Type B pancreatic cell (in vitro differentiated cells): ENCODE data around the gene TMEM169. TPM values are rescaled to one million over a fixed set of nuclear protein-coding genes. Genes with fewer than 3 reads are reported as not detected.
A peak's percentile ranks its signal among the peaks of the same experiment; 100 is the strongest.

Experiments used
- DNase-seq: peaks from one replicate; pipeline ENCODE4 v3.0.0; 2021; ENCODE audit warnings: mixed read lengths; ENCODE audit not compliant: unreplicated experiment; ENCODE audit errors: extremely low spot score
- H3K27ac Mint-ChIP-seq: 2 replicates; pipeline ENCODE4 v1.8.0; 2021; ENCODE audit warnings: mild to moderate bottlenecking, mixed read lengths
- H3K27me3 Mint-ChIP-seq: 2 replicates; pipeline ENCODE4 v1.8.0; 2021; ENCODE audit warnings: mixed read lengths
- H3K36me3 Mint-ChIP-seq: 2 replicates; pipeline ENCODE4 v1.8.0; 2021; ENCODE audit warnings: mixed read lengths
- H3K4me1 Mint-ChIP-seq: one replicate; pipeline ENCODE4 v1.8.0; 2021; ENCODE audit warnings: mixed read lengths; ENCODE audit not compliant: unreplicated experiment
- H3K4me3 Mint-ChIP-seq: 2 replicates; pipeline ENCODE4 v1.8.0; 2021; ENCODE audit warnings: mild to moderate bottlenecking, mixed read lengths
- H3K9me3 Mint-ChIP-seq: 2 replicates; pipeline ENCODE4 v1.8.0; 2021; ENCODE audit warnings: mixed read lengths
- total RNA-seq: library from RNA; stranded (reverse); gene quantifications from 2 replicates; pipeline ENCODE4 v1.2.1, GENCODE V29; 2021; ENCODE audit warnings: low replicate concordance
- TF ChIP-seq, protein P1 (sequence below): fragments of 200-600 bp; sonication (generic); conservative IDR thresholded peaks from 2 replicates; pipeline ENCODE4 v1.5.0; 2021; ENCODE audit warnings: antibody characterized with exemption, mild to moderate bottlenecking

Gene TMEM169
- total RNA-seq, 1 donor from 2014 or later: 5.1 TPM

DNA sequence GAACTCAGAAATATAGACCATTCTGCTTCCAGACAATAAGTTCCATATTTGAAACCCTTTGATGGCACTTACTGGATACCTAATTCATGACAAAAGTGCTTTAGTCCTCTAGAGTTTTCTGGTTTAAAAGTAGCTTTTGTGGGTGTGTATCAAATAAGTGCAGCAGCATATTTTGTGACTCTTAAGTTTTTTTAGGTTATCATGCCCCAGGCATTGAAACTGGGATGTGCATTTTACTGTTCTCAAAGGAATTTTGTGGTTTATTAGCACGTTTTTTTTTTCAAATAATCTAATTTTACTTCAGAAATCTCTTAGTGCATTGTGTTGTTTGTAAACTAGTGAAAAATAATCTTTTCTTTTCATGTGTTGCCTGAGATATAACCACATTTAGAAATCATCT, 28.9 kb downstream of the TMEM169 start:
- H3K27ac Mint-ChIP-seq: peak overlapping the region; percentile 99
- DNase-seq: no peak
- H3K4me3 Mint-ChIP-seq: peak overlapping the region; percentile 100
- peaks cover 31% of the 10 kb centered on the region for H3K36me3 Mint-ChIP-seq
- TF ChIP-seq, protein P1, sequence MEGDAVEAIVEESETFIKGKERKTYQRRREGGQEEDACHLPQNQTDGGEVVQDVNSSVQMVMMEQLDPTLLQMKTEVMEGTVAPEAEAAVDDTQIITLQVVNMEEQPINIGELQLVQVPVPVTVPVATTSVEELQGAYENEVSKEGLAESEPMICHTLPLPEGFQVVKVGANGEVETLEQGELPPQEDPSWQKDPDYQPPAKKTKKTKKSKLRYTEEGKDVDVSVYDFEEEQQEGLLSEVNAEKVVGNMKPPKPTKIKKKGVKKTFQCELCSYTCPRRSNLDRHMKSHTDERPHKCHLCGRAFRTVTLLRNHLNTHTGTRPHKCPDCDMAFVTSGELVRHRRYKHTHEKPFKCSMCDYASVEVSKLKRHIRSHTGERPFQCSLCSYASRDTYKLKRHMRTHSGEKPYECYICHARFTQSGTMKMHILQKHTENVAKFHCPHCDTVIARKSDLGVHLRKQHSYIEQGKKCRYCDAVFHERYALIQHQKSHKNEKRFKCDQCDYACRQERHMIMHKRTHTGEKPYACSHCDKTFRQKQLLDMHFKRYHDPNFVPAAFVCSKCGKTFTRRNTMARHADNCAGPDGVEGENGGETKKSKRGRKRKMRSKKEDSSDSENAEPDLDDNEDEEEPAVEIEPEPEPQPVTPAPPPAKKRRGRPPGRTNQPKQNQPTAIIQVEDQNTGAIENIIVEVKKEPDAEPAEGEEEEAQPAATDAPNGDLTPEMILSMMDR: no peak
- no peaks in the 10 kb centered on the region for H3K9me3 Mint-ChIP-seq
- no peaks in the 10 kb centered on the region for H3K27me3 Mint-ChIP-seq
- peaks cover 62% of the 10 kb centered on the region for H3K4me1 Mint-ChIP-seq

DNA sequence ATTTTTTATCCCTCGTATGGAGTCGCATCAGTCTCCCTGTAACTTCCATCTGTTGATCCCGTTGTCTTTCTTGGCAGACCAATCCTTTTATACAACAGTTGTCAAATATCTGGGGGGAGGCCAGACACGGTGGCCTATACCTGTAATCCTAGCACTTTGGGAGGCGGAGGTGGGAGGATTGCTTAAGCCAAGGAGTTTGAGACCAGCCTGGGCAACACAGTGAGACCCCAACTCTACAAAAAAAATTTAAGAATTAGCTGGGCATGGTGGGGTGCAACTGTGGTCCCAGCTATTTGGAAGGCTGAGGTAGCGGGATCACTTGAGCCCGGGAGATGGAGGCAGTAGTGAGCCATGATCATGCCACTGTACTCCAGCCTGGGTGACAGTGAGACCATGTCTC, 29.4 kb downstream of the TMEM169 start:
- no peaks in the 10 kb centered on the region for H3K9me3 Mint-ChIP-seq
- H3K27me3 Mint-ChIP-seq: no peaks in the 10 kb centered on the region
- TF ChIP-seq, protein P1: no peak
- H3K4me1 Mint-ChIP-seq: peaks cover 64% of the 10 kb centered on the region
- no peak for DNase-seq
- peak overlapping the region; percentile 99 for H3K27ac Mint-ChIP-seq
- peak overlapping the region; percentile 100 for H3K4me3 Mint-ChIP-seq
- peaks cover 32% of the 10 kb centered on the region for H3K36me3 Mint-ChIP-seq

DNA sequence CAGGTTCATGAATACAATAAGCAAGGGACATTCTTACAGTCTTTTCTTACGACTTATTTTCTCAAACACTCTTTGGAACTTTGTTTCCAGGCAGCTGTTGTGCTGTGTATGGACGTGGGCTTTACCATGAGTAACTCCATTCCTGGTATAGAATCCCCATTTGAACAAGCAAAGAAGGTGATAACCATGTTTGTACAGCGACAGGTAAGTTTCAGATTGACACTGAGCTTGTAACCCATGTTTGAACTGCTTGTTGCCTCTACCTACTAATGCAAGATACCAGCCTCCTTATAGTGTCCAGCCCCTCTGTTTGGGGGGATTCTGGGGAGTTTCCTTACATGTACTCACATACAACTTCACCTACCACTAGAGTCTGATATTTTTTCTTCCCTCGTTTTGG, 31.2 kb downstream of the TMEM169 start:
- H3K9me3 Mint-ChIP-seq: no peaks in the 10 kb centered on the region
- DNase-seq: no peak
- TF ChIP-seq, protein P1: no peak
- peak overlapping the region; percentile 99 for H3K27ac Mint-ChIP-seq
- peak overlapping the region; percentile 18 for H3K4me3 Mint-ChIP-seq
- no peaks in the 10 kb centered on the region for H3K27me3 Mint-ChIP-seq
- H3K36me3 Mint-ChIP-seq: peaks cover 45% of the 10 kb centered on the region
- peaks cover 72% of the 10 kb centered on the region for H3K4me1 Mint-ChIP-seq

DNA sequence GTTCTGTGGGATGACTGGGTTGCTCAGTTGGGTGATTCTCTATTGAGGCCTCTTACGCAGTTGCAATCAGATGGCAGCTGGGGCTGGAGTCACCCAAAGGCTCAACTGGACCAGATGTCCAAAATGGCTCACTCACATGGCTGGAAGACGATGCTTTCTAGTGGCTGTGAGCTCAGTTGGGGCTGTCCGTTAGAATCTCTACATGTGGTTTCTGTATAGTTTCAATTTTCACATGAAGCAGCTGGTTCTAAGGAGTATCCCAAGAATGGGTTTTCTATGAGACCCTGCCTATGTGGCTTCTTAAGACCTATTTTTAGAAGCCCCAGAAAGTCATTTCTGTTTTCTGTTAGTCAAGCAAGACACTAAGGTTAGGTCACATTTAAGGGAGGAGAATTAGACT, 31.9 kb downstream of the TMEM169 start:
- TF ChIP-seq, protein P1: no peak
- peaks cover 69% of the 10 kb centered on the region for H3K4me1 Mint-ChIP-seq
- no peak for DNase-seq
- H3K27ac Mint-ChIP-seq: peak overlapping the region; percentile 99
- peaks cover 45% of the 10 kb centered on the region for H3K36me3 Mint-ChIP-seq
- H3K27me3 Mint-ChIP-seq: no peaks in the 10 kb centered on the region
- H3K4me3 Mint-ChIP-seq: peak overlapping the region; percentile 11
- no peaks in the 10 kb centered on the region for H3K9me3 Mint-ChIP-seq

DNA sequence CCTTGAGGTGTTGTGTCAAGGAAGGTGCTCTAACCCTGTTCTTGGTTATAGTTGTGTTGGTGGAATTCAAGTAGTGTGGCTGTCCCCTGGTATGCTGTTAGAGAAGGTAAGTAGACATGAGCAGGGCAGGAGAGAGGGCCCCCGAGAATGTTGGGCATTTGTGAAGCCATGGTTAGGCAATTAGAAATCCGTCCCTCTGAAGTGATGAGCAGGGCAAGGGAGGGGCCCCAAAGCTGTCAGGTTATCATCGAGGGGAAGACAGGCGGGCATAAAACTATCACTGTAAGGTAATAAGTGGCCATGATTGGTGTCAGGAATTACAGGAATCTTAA, 32.6 kb downstream of the TMEM169 start:
- peaks cover 44% of the 10 kb centered on the region for H3K36me3 Mint-ChIP-seq
- peak overlapping the region; percentile 99 for H3K27ac Mint-ChIP-seq
- H3K4me1 Mint-ChIP-seq: peaks cover 68% of the 10 kb centered on the region
- TF ChIP-seq, protein P1: no peak
- peak overlapping the region; percentile 90 for H3K4me3 Mint-ChIP-seq
- no peaks in the 10 kb centered on the region for H3K27me3 Mint-ChIP-seq
- no peaks in the 10 kb centered on the region for H3K9me3 Mint-ChIP-seq
- DNase-seq: no peak
